K562 (cell line): ENCODE measurements around the gene GARIN6.

ENCODE experiments used
- TAF7 ChIP-seq: fragments of 450-650 bp; IDR thresholded peaks from 2 replicates; pipeline ENCODE4 v1.6.1; 2016; ENCODE audit warnings: missing genetic modification characterization, missing compliant biosample characterization
- TCF7L2 ChIP-seq: fragments of 150-350 bp; IDR thresholded peaks from 2 replicates; pipeline ENCODE4 v1.6.1; 2016; ENCODE audit warnings: low read depth, mild to moderate bottlenecking, low read length, moderate library complexity

DNA sequence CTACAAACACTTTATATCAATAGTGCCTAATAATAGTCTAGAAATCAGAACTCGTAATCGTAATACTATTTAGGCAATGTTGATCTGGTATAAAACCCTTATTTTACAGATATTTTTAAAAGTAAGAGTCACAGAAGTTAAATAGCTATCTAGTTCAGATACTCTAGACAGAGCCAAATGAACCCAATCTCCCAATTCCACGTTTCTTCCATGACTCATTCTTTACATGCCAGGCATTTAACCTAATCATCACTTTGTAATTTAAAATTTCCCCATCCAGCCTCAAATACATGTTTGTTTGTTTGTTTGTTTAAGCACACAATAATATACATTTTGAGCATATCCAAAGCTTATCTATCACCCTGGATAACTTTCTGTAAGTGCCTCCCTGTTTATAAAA lies 36.4 kb upstream of the GARIN6 start:
- TF ChIP-seq TCF7L2: no peak
- no peak for TF ChIP-seq TAF7
